Glomerular visceral epithelial cell (primary cell): Measurements from ENCODE around the gene IL33.
"Not testable (repeated sequence)": the region's sequence is repeated elsewhere in the genome, so short reads cannot be mapped to it uniquely, and the experiment has no call there.

Experiments used
- DNase-seq: peaks from one replicate; pipeline ENCODE4 v3.0.0-alpha.2; 2016; ENCODE audit errors: extremely low spot score

IL33 gene

GRCh38 chr9:6215562-6215961 lies at the start of gene IL33:
Gene IL33, plus strand, starts transcription at chr9:6215807. Its CDS starts 25,888 bp downstream, at chr9:6241695.
- DNase-seq = no peak

- no peak for DNase-seq
Measured at GRCh38 chr9:6171667-6172066, 43.9 kb upstream of the IL33 start.

- DNase-seq = no peak
Measured at GRCh38 chr9:6173914-6174313, 41.7 kb upstream of the IL33 start.

GRCh38 chr9:6182549-6183226 lies 32.9 kb upstream of the IL33 start:
- DNase-seq = not testable (repeated sequence)

GRCh38 chr9:6183227-6183551 lies 32.4 kb upstream of the IL33 start:
- DNase-seq = no peak

- no peak for DNase-seq
Measured at GRCh38 chr9:6183627-6184026, 32.0 kb upstream of the IL33 start.

- DNase-seq = no peak
Measured at GRCh38 chr9:6184749-6185645, 30.6 kb upstream of the IL33 start.

GRCh38 chr9:6186691-6187090 lies 28.9 kb upstream of the IL33 start:
- no peak for DNase-seq

GRCh38 chr9:6187272-6187671 lies 28.3 kb upstream of the IL33 start:
- DNase-seq = no peak

GRCh38 chr9:6188466-6188865 lies 27.1 kb upstream of the IL33 start:
- DNase-seq = no peak

GRCh38 chr9:6188906-6189305 lies 26.7 kb upstream of the IL33 start:
- DNase-seq = no peak

GRCh38 chr9:6194934-6195333 lies 20.7 kb upstream of the IL33 start:
- DNase-seq = no peak

- DNase-seq = no peak
Measured at GRCh38 chr9:6195714-6196360, 19.8 kb upstream of the IL33 start.

GRCh38 chr9:6197330-6197729 lies 18.3 kb upstream of the IL33 start:
- DNase-seq = no peak

GRCh38 chr9:6198251-6198650 lies 17.4 kb upstream of the IL33 start:
- no peak for DNase-seq

GRCh38 chr9:6199596-6199995 lies 16.0 kb upstream of the IL33 start:
- DNase-seq = no peak

GRCh38 chr9:6200761-6201160 lies 14.8 kb upstream of the IL33 start:
- no peak for DNase-seq

- DNase-seq = no peak
Measured at GRCh38 chr9:6209966-6210365, 5.6 kb upstream of the IL33 start.

GRCh38 chr9:6212722-6213375 lies 2.8 kb upstream of the IL33 start:
- DNase-seq = no peak

GRCh38 chr9:6214434-6214833 lies 1.2 kb upstream of the IL33 start:
- no peak for DNase-seq

- no peak for DNase-seq
Measured at GRCh38 chr9:6214903-6215302, 704 bp upstream of the IL33 start.

- no peak for DNase-seq
Measured at GRCh38 chr9:6216002-6216401, 395 bp downstream of the IL33 start.
